Endodermal cell (in vitro differentiated cells): ENCODE data around the gene PHLDB2. TPM values are rescaled to one million over a fixed set of nuclear protein-coding genes. Genes with fewer than 3 reads are reported as not detected.

ENCODE experiments used
- DNase-seq: peaks from one replicate; pipeline ENCODE4 v3.0.0-alpha.2; 2017
- H3K27ac ChIP-seq: 2 replicates; pipeline ENCODE4 v1.5.1; 2013; ENCODE audit warnings: mild to moderate bottlenecking, low read depth, low read length, moderate library complexity
- H3K27me3 ChIP-seq: 2 replicates; pipeline ENCODE4 v1.6.1; 2013; ENCODE audit warnings: mild to moderate bottlenecking, low read length, moderate library complexity; ENCODE audit not compliant: insufficient read depth, control insufficient read depth, poor library complexity, severe bottlenecking
- H3K36me3 ChIP-seq: 2 replicates; pipeline ENCODE4 v1.7.0; 2013; ENCODE audit warnings: mild to moderate bottlenecking, low read length, moderate library complexity; ENCODE audit not compliant: control insufficient read depth, insufficient read depth
- H3K4me1 ChIP-seq: one replicate; pipeline ENCODE4 v1.7.0; 2013; ENCODE audit warnings: low read length; ENCODE audit not compliant: control insufficient read depth, insufficient read depth
- H3K4me3 ChIP-seq: 2 replicates; pipeline ENCODE4 v1.5.1; 2013; ENCODE audit warnings: mild to moderate bottlenecking, low read length, moderate library complexity
- H3K9ac ChIP-seq: 2 replicates; pipeline ENCODE4 v1.6.1; 2013; ENCODE audit warnings: mild to moderate bottlenecking, low read length, moderate library complexity; ENCODE audit not compliant: poor library complexity, severe bottlenecking; ENCODE audit errors: extremely low read depth
- H3K9me3 ChIP-seq: 2 replicates; pipeline ENCODE4 v1.6.1; 2013; ENCODE audit warnings: mild to moderate bottlenecking, low read length, moderate library complexity; ENCODE audit not compliant: control insufficient read depth
- H3K27ac Mint-ChIP-seq: 2 replicates; pipeline ENCODE4 v1.8.0; 2020; ENCODE audit warnings: mixed read lengths
- H3K27me3 Mint-ChIP-seq: 2 replicates; pipeline ENCODE4 v1.8.0; 2021; ENCODE audit warnings: mild to moderate bottlenecking, mixed read lengths; ENCODE audit not compliant: insufficient read depth
- H3K36me3 Mint-ChIP-seq: 2 replicates; pipeline ENCODE4 v1.8.0; 2020; ENCODE audit warnings: low read depth, mixed read lengths
- H3K4me1 Mint-ChIP-seq: 2 replicates; pipeline ENCODE4 v1.8.0; 2020; ENCODE audit warnings: mixed read lengths
- H3K4me3 Mint-ChIP-seq: 2 replicates; pipeline ENCODE4 v1.8.0; 2020; ENCODE audit warnings: mild to moderate bottlenecking, moderate library complexity, mixed read lengths
- H3K9me3 Mint-ChIP-seq: 2 replicates; pipeline ENCODE4 v1.8.0; 2020; ENCODE audit warnings: mild to moderate bottlenecking, mixed read lengths
- WGBS, 2 experiments: methylation state at CpG; one replicate each; pipeline versions ENCODE4 v1.1.5 to v1.1.7; 2013; ENCODE audit warnings: missing lambda C conversion rate in 2 of 2, mixed read lengths in 1 of 2; ENCODE audit not compliant: insufficient coverage in 1 of 2, insufficient read length in 1 of 2; 5-methylcytosine and 5-hydroxymethylcytosine counted together
- total RNA-seq, 2 donors: library from RNA; stranded (reverse); fragmentation: NEBNext Ultra II Directional in 1 of 2; extraction: Animal tissue kit (Norgen Biotek cat#: 25700) in 1 of 2; gene quantifications; 2 replicates in 1 of 2; 3 replicates in 1 of 2; pipeline ENCODE4 v1.2.1, GENCODE V29; 2021
- TF ChIP-seq, protein P1 (sequence below): fragments of 200-600 bp; sonication (generic); conservative IDR thresholded peaks from 2 replicates; pipeline ENCODE4 v1.5.0; 2021; ENCODE audit warnings: antibody characterized with exemption, mild to moderate bottlenecking

The PHLDB2 gene
- total RNA-seq, 2 donors from 2014 or later, result 59.5 to 67.4 TPM

DNA sequence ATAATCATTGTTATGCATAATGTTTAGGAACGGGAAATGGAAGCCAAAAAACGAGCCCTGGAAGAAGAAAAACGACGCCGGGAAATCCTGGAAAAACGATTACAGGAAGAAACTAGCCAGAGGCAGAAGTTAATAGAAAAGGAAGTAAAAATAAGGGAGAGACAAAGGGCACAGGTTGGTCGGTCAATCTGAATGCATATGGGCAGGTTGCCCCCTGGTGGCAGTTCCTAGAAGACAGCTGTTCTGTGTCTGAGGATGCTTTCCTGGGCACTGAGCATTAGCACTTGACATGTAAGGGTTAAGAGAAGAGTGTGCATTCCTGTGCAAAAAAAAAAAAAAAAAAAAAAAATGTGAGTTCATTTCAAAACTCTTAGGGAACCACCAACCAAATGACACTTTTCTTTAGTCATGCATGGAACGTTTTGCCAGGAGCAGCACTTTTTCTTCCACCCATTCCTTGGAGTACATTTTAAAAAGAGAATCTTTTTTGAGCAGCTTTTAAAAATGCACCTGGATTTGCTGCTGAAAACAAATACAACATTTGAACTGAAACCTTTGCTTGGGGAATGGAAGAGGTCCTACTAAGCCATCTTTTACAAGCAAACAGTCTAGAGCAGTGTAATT is 108.7 kb downstream of the PHLDB2 start:
- H3K9me3 ChIP-seq, result no peaks in the 10 kb centered on the region
- no peaks in the 10 kb centered on the region for H3K4me1 ChIP-seq
- no peak overlapping the region for H3K9ac ChIP-seq
- H3K27me3 ChIP-seq, result no peaks in the 10 kb centered on the region
- no peak overlapping the region for H3K4me3 ChIP-seq
- peaks cover 64% of the 10 kb centered on the region for H3K36me3 ChIP-seq
- TF ChIP-seq, protein P1, sequence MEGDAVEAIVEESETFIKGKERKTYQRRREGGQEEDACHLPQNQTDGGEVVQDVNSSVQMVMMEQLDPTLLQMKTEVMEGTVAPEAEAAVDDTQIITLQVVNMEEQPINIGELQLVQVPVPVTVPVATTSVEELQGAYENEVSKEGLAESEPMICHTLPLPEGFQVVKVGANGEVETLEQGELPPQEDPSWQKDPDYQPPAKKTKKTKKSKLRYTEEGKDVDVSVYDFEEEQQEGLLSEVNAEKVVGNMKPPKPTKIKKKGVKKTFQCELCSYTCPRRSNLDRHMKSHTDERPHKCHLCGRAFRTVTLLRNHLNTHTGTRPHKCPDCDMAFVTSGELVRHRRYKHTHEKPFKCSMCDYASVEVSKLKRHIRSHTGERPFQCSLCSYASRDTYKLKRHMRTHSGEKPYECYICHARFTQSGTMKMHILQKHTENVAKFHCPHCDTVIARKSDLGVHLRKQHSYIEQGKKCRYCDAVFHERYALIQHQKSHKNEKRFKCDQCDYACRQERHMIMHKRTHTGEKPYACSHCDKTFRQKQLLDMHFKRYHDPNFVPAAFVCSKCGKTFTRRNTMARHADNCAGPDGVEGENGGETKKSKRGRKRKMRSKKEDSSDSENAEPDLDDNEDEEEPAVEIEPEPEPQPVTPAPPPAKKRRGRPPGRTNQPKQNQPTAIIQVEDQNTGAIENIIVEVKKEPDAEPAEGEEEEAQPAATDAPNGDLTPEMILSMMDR, result peak; percentile 94
- Mint-ChIP-seq H3K36me3 (peaks cover 41% of the 10 kb centered on the region), H3K27me3 (no peaks in the 10 kb centered on the region), H3K9me3 (no peaks in the 10 kb centered on the region), H3K27ac (no peak overlapping the region), H3K4me3 (no peak overlapping the region), H3K4me1 (peaks cover 2% of the 10 kb centered on the region)
- H3K27ac ChIP-seq, result no peak overlapping the region
- peak; percentile 94 for DNase-seq
- 8 to 21% methylated on average over 7 to 8 of the region's 8 CpGs for WGBS, 2 experiments

DNA sequence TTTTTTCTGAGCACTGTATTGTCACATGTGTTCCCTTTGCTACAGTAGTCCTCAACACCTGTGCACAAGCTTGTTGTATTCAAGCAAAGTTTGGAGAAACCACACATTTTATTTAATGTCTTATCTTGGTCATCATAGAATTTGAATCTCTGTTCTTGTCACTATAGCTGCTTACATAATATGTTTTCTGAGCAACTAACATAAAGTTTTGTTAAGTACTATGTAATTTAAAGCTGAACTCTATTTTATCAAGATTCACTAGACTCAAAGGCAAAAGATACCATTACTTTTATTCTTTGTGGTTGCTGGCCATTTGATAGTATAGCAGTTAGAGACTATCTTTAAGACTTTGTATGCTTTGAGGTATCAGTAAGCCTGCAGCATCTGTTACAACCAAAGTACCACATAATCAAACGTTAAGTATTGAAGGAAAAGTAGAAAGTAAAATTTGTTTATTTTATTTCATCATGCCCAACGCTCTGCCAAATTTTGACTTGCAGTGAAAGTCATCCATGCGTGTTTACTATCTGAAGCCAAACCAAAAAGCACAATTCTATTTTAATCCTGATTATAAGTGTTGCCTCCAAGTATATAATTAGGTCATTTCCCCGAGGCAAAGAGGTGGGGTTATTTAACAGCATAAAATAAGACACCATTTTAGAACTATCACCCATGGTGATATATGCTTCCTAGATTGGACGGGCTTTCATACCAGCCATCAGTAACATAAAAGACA is 109.4 kb downstream of the PHLDB2 start:
- Mint-ChIP-seq H3K27ac (no peak overlapping the region), H3K36me3 (peaks cover 37% of the 10 kb centered on the region), H3K27me3 (no peaks in the 10 kb centered on the region), H3K9me3 (no peaks in the 10 kb centered on the region), H3K4me3 (no peak overlapping the region), H3K4me1 (peaks cover 2% of the 10 kb centered on the region)
- TF ChIP-seq, protein P1, result no peak
- Histone ChIP-seq H3K4me3 (no peak overlapping the region), H3K27ac (no peak overlapping the region), H3K9me3 (no peaks in the 10 kb centered on the region), H3K36me3 (peaks cover 63% of the 10 kb centered on the region), H3K9ac (no peak overlapping the region), H3K27me3 (no peaks in the 10 kb centered on the region), H3K4me1 (no peaks in the 10 kb centered on the region)
- no peak for DNase-seq
- 89 to 98% methylated on average over 1 to 4 of the region's 5 CpGs for WGBS, 2 experiments

- Histone ChIP-seq H3K9me3 (no peaks in the 10 kb centered on the region), H3K27me3 (no peaks in the 10 kb centered on the region), H3K4me3 (no peak overlapping the region), H3K27ac (no peak overlapping the region), H3K9ac (no peak overlapping the region), H3K36me3 (peaks cover 67% of the 10 kb centered on the region), H3K4me1 (no peaks in the 10 kb centered on the region)
- DNase-seq, result no peak
- Mint-ChIP-seq H3K4me1 (peaks cover 2% of the 10 kb centered on the region), H3K27ac (no peak overlapping the region), H3K36me3 (peaks cover 41% of the 10 kb centered on the region), H3K4me3 (no peak overlapping the region), H3K9me3 (no peaks in the 10 kb centered on the region), H3K27me3 (no peaks in the 10 kb centered on the region)
- WGBS, 2 experiments, result 93% methylated on average over 1 of the region's 3 CpGs; no CpG with 5 or more reads in 1 of the 2 experiments
- TF ChIP-seq, protein P1, result no peak
Observed at GRCh38 chr3:111970376-111970775, 111.3 kb downstream of the PHLDB2 start.
